HL-60 (cell line): ENCODE data around the gene PEG3.

Experiments
- DNase-seq, 2 experiments: peaks; one replicate each; pipeline ENCODE4 v3.0.0-alpha.2; 2010 to 2020; ENCODE audit warnings: low read depth in 1 of 2, low spot score in 1 of 2
- H3K27ac ChIP-seq: fragments of 250-450 bp; sonication (Bioruptor Pico); replicated peaks from 2 replicates; pipeline ENCODE4 v1.5.1; 2020; ENCODE audit warnings: mild to moderate bottlenecking, moderate library complexity
- H3K27me3 ChIP-seq: fragments of 250-450 bp; sonication (Bioruptor Pico); 2 replicates; pipeline ENCODE4 v1.5.1; 2021; ENCODE audit warnings: mild to moderate bottlenecking, moderate library complexity; ENCODE audit not compliant: insufficient read depth, poor library complexity, severe bottlenecking
- H3K4me3 ChIP-seq: replicated peaks from 2 replicates; pipeline ENCODE4 v1.5.1; 2011; ENCODE audit warnings: mild to moderate bottlenecking, control low read depth, low read length; ENCODE audit not compliant: insufficient read depth
- GABPA ChIP-seq: IDR thresholded peaks from 2 replicates; pipeline ENCODE4 v1.6.1; 2012; ENCODE audit warnings: low read depth
- POLR2AphosphoS5 ChIP-seq: IDR thresholded peaks from 2 replicates; pipeline ENCODE4 v1.6.1; 2012; ENCODE audit warnings: low read depth
- SPI1 ChIP-seq: IDR thresholded peaks from 2 replicates; pipeline ENCODE4 v1.6.1; 2012; ENCODE audit warnings: low read depth, mild to moderate bottlenecking, borderline replicate concordance
- TF ChIP-seq, protein P1 (sequence below): IDR thresholded peaks from 2 replicates; pipeline ENCODE4 v1.6.1; 2012; ENCODE audit warnings: low read depth; ENCODE audit not compliant: insufficient replicate concordance
- TF ChIP-seq, protein P2 (sequence below): IDR thresholded peaks from one replicate; pipeline ENCODE4 v1.5.1; 2011; ENCODE audit warnings: low read length, control low read depth, inconsistent platforms; ENCODE audit not compliant: insufficient read depth

Gene PEG3

DNA sequence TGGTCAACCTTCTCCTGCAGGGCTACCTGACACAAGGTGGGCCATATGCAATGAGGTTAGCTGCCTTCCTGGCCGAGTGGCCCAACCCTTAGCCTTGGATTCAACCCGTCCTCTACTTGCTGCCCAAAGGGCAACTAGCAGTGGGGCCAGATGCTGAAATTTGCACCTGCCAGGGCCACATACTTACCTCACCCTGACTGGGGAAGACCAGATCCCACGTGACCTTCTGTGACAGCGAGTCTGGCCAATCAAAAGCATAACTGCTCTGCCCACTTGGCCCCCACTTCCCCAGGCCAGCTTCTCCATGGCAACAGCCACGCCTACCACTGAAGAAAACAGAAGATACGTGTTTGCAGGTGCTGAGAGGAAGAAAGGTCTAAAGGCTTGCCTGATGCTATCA lies 10.9 kb downstream of the PEG3 start:
- Histone ChIP-seq H3K4me3 (no peak overlapping the region), H3K27me3 (no peaks in the 10 kb centered on the region), H3K27ac (no peak overlapping the region)
- DNase-seq: no peak
- TF ChIP-seq SPI1 (0 out of 2 replicates have a peak, but pooled peaks have one; percentile 27), GABPA (no peak)

DNA sequence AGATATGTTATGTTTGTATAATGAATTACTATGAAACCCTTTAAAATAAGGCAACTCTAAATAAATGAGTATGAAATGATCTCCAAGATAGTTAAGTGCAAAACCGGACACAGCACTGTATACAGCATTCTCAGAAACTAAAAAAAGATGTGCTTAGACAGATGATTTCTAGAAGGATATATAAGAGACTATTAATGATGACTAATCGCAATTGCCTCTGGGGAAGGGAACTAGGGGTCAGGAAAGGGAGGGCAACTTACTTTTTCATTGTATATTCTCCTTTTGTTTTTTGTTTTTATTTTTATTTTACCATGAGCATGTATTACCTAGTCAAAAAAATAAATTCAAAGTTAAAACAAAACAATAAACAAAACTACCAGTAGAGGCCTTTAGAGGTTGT lies 12.8 kb downstream of the PEG3 start:
- Histone ChIP-seq H3K27ac (no peak overlapping the region), H3K27me3 (no peaks in the 10 kb centered on the region), H3K4me3 (no peak overlapping the region)
- TF ChIP-seq, protein P1, sequence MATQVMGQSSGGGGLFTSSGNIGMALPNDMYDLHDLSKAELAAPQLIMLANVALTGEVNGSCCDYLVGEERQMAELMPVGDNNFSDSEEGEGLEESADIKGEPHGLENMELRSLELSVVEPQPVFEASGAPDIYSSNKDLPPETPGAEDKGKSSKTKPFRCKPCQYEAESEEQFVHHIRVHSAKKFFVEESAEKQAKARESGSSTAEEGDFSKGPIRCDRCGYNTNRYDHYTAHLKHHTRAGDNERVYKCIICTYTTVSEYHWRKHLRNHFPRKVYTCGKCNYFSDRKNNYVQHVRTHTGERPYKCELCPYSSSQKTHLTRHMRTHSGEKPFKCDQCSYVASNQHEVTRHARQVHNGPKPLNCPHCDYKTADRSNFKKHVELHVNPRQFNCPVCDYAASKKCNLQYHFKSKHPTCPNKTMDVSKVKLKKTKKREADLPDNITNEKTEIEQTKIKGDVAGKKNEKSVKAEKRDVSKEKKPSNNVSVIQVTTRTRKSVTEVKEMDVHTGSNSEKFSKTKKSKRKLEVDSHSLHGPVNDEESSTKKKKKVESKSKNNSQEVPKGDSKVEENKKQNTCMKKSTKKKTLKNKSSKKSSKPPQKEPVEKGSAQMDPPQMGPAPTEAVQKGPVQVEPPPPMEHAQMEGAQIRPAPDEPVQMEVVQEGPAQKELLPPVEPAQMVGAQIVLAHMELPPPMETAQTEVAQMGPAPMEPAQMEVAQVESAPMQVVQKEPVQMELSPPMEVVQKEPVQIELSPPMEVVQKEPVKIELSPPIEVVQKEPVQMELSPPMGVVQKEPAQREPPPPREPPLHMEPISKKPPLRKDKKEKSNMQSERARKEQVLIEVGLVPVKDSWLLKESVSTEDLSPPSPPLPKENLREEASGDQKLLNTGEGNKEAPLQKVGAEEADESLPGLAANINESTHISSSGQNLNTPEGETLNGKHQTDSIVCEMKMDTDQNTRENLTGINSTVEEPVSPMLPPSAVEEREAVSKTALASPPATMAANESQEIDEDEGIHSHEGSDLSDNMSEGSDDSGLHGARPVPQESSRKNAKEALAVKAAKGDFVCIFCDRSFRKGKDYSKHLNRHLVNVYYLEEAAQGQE: no peak
- TF ChIP-seq POLR2AphosphoS5: no peak
- no peak for DNase-seq

DNA sequence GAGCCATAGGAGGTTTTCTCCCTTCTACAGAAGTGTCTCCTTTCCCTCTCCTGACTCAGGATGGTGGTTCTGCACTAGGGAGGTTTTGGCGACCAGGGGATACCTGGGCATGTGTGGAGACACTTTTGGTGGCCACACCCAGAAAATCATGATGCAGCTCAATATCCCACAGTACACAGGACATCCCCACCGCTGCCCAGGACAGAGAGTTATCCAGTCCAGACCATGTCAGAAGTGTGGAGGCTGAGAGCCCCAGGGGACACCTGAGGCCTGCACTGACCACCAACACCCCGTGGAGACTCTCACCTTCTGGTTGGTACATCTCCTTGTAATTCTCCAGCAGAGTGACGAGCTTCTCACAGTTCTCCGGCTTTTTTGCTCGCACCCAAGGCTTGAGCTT lies 16.6 kb downstream of the PEG3 start:
- no peak overlapping the region for H3K4me3 ChIP-seq
- no peak overlapping the region for H3K27ac ChIP-seq
- TF ChIP-seq GABPA: no peak
- TF ChIP-seq, protein P1: no peak
- TF ChIP-seq, protein P2, sequence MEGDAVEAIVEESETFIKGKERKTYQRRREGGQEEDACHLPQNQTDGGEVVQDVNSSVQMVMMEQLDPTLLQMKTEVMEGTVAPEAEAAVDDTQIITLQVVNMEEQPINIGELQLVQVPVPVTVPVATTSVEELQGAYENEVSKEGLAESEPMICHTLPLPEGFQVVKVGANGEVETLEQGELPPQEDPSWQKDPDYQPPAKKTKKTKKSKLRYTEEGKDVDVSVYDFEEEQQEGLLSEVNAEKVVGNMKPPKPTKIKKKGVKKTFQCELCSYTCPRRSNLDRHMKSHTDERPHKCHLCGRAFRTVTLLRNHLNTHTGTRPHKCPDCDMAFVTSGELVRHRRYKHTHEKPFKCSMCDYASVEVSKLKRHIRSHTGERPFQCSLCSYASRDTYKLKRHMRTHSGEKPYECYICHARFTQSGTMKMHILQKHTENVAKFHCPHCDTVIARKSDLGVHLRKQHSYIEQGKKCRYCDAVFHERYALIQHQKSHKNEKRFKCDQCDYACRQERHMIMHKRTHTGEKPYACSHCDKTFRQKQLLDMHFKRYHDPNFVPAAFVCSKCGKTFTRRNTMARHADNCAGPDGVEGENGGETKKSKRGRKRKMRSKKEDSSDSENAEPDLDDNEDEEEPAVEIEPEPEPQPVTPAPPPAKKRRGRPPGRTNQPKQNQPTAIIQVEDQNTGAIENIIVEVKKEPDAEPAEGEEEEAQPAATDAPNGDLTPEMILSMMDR: no peak
- no peak for TF ChIP-seq SPI1
- no peak for TF ChIP-seq POLR2AphosphoS5
- no peak for DNase-seq
- no peaks in the 10 kb centered on the region for H3K27me3 ChIP-seq

DNA sequence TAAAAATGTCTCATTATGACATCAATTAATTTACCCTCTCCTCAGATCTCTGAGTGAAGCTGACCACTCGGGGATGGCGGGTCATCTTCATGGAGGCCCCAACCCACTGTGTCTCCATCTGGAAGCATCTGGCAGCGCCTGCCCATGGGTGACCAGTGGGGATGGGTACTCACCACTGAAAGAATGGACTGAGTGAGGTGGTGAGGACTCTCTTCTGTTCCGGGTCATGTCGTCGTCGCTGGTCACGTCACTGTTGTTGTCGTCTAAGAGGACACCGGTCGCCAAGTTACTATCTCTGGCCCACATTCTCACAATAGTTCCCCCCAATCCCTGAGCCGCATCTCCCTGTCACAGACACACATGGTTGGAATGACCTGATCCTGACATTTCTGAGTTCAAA lies 17.1 kb downstream of the PEG3 start:
- TF ChIP-seq SPI1: no peak
- TF ChIP-seq POLR2AphosphoS5: no peak
- TF ChIP-seq GABPA: no peak
- TF ChIP-seq, protein P2: no peak
- TF ChIP-seq, protein P1: no peak
- DNase-seq: no peak
- no peaks in the 10 kb centered on the region for H3K27me3 ChIP-seq
- H3K4me3 ChIP-seq: no peak overlapping the region
- no peak overlapping the region for H3K27ac ChIP-seq
